Keratinocyte (primary cell): ENCODE data around the gene ALS2CL. TPM values are rescaled to one million over a fixed set of nuclear protein-coding genes. Genes with fewer than 3 reads are reported as not detected.

Experiments
- DNase-seq: peaks from one replicate; pipeline ENCODE4 v3.0.0-alpha.2; 2011; ENCODE audit warnings: low read depth, missing footprints, low spot score
- FAIRE-seq: peaks from 2 replicates; lab custom pipeline; 2011; peaks lifted over from hg19 to GRCh38; lab: Jason Lieb, UNC
- H2AFZ ChIP-seq: 2 replicates; pipeline ENCODE4 v1.6.0; 2012; ENCODE audit warnings: low read length, control low read depth, inconsistent platforms; ENCODE audit not compliant: control insufficient read depth
- H3K27ac ChIP-seq: 2 replicates; pipeline ENCODE4 v1.5.1; 2011; ENCODE audit warnings: low read length; ENCODE audit not compliant: control insufficient read depth, insufficient read depth
- H3K27me3 ChIP-seq: 3 replicates; pipeline ENCODE4 v1.6.0; 2011; ENCODE audit warnings: low read length; ENCODE audit not compliant: control insufficient read depth, insufficient read depth; ENCODE audit errors: extremely low read depth
- H3K36me3 ChIP-seq, 2 experiments: 2 replicates in 1 of 2; 3 replicates in 1 of 2; pipeline ENCODE4 v1.5.1; 2011; ENCODE audit warnings: low read length in 2 of 2, mild to moderate bottlenecking in 1 of 2; ENCODE audit not compliant: control insufficient read depth in 2 of 2, insufficient read depth in 2 of 2; ENCODE audit errors: extremely low read depth in 1 of 2
- H3K4me1 ChIP-seq: 3 replicates; pipeline ENCODE4 v1.5.1; 2011; ENCODE audit warnings: low read length; ENCODE audit not compliant: control insufficient read depth, insufficient read depth; ENCODE audit errors: extremely low read depth
- H3K4me2 ChIP-seq: 3 replicates; pipeline ENCODE4 v1.6.0; 2011; ENCODE audit warnings: low read depth, low read length; ENCODE audit not compliant: control insufficient read depth, insufficient read depth; ENCODE audit errors: extremely low read depth
- H3K4me3 ChIP-seq, 3 experiments: fragments of 200-600 bp in 1 of 3; sonication (generic) in 1 of 3; 2 replicates in 2 of 3; 3 replicates in 1 of 3; pipeline ENCODE4 v1.5.1; 2011 to 2016; ENCODE audit warnings: low read length in 3 of 3, mild to moderate bottlenecking in 3 of 3, control low read depth in 2 of 3, inconsistent platforms in 1 of 3, low read depth in 1 of 3, mixed read lengths in 1 of 3, mixed run types in 1 of 3, moderate library complexity in 1 of 3; ENCODE audit not compliant: control insufficient read depth in 2 of 3, insufficient read depth in 2 of 3; ENCODE audit errors: extremely low read depth in 1 of 3
- H3K79me2 ChIP-seq: 2 replicates; pipeline ENCODE4 v1.6.0; 2012; ENCODE audit warnings: low read length; ENCODE audit not compliant: control insufficient read depth, insufficient read depth
- H3K9ac ChIP-seq: 3 replicates; pipeline ENCODE4 v1.6.0; 2011; ENCODE audit warnings: low read length; ENCODE audit not compliant: control insufficient read depth, insufficient read depth; ENCODE audit errors: extremely low read depth
- H3K9me1 ChIP-seq: 3 replicates; pipeline ENCODE4 v1.6.0; 2011; ENCODE audit warnings: low read length; ENCODE audit not compliant: control insufficient read depth, insufficient read depth; ENCODE audit errors: extremely low read depth
- H3K9me3 ChIP-seq: 2 replicates; pipeline ENCODE4 v1.5.1; 2012; ENCODE audit warnings: low read depth, low read length; ENCODE audit not compliant: control insufficient read depth
- H4K20me1 ChIP-seq: 3 replicates; pipeline ENCODE4 v1.6.0; 2011; ENCODE audit warnings: low read length; ENCODE audit not compliant: control insufficient read depth, insufficient read depth; ENCODE audit errors: extremely low read depth
- EZH2 ChIP-seq: IDR thresholded peaks from one replicate; pipeline ENCODE4 v1.6.1; 2012; ENCODE audit warnings: inconsistent platforms, mild to moderate bottlenecking, low read length, moderate library complexity
- dilution Hi-C: fragments of 300-500 bp; cut with MboI; formaldehyde crosslinking; loops from one replicate; pipeline ENCODE4 v1.7.0; 2020; ENCODE audit warnings: low sequenced_read_pairs; ENCODE audit not compliant: extremely low pct_ligation_motif_present
- polyA plus RNA-seq, 5 experiments: library from polyadenylated mRNA; depleted of rRNA in 3 of 5; stranded (reverse) in 3 of 5; stranded (forward) in 1 of 5; unstranded in 1 of 5; fragments of >200 nt; gene quantifications; 1 replicate in 1 of 5; 2 replicates in 3 of 5; 3 replicates in 1 of 5; pipeline versions ENCODE4 v1.2.1 to v1.2.3, GENCODE V29; 2011 to 2012; ENCODE audit warnings: missing spikeins in 2 of 5, low read depth in 1 of 5, low replicate concordance in 1 of 5
- TF ChIP-seq, protein P1 (sequence below), 3 experiments: IDR thresholded peaks in 1 of 3; conservative IDR thresholded peaks in 1 of 3; optimal IDR thresholded peaks in 1 of 3; 2 replicates in 2 of 3; 3 replicates in 1 of 3; pipeline versions ENCODE3 to v1.5.1; 2011; ENCODE audit warnings: low read length in 3 of 3, mild to moderate bottlenecking in 3 of 3, moderate library complexity in 2 of 3, control low read depth in 1 of 3, inconsistent platforms in 1 of 3; ENCODE audit not compliant: insufficient read depth in 2 of 3; ENCODE audit errors: extremely low read depth in 1 of 3

Gene ALS2CL
- polyA plus RNA-seq, 1 donor (not counting 4 experiments of a cell fraction or from before 2014, with no cell fraction given) = 40.9 TPM

DNA sequence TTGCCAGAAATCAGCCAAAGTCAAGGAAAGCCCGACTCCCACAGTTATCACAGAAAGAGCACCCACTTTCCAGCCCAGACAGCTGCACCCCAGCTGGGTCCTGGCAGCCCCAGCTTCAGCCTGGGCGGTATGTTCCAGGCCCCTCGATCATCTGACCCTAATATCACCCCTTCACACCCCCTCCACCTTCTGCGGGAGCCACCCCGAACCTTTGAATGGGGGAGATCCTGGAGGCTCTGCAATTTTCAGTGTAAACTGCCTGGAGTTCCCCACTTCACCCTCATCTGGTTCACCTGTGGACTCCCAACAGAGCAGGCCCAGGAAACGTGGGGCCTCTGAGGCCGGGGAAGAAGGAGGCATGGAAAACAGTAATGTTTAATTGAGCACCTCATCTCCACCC is 18.3 kb upstream of the ALS2CL start:
- Histone ChIP-seq H3K27me3 (no peaks in the 10 kb centered on the region), H4K20me1 (no peaks in the 10 kb centered on the region)

DNA sequence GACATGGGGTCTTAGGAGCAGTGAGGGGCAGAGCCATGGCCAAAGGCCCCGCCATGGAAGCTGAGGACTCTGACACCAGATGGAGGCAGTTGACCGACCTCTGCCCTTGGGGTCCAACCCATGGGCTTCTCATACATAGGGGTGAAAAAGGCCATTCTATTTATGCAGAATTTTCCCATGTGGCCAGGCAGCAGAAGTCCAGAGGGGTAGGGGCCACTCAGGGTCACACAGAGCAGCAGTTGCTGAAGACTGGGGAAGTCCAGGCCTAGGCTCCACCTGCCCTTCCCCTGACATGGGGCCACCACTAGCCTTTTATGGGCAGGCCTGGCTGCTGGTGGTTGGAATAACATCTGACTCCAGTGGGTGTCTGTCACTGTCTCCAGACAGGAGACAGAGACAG is 17.8 kb upstream of the ALS2CL start:
- no peak overlapping the region for H3K4me2 ChIP-seq
- TF ChIP-seq EZH2 = no peak
- TF ChIP-seq, protein P1, sequence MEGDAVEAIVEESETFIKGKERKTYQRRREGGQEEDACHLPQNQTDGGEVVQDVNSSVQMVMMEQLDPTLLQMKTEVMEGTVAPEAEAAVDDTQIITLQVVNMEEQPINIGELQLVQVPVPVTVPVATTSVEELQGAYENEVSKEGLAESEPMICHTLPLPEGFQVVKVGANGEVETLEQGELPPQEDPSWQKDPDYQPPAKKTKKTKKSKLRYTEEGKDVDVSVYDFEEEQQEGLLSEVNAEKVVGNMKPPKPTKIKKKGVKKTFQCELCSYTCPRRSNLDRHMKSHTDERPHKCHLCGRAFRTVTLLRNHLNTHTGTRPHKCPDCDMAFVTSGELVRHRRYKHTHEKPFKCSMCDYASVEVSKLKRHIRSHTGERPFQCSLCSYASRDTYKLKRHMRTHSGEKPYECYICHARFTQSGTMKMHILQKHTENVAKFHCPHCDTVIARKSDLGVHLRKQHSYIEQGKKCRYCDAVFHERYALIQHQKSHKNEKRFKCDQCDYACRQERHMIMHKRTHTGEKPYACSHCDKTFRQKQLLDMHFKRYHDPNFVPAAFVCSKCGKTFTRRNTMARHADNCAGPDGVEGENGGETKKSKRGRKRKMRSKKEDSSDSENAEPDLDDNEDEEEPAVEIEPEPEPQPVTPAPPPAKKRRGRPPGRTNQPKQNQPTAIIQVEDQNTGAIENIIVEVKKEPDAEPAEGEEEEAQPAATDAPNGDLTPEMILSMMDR (optimal IDR thresholded peaks at IDR 0.05 in 1 of 3, IDR thresholded peaks at IDR 0.05 in 1 of 3, conservative IDR thresholded peaks at IDR 0.05 in 1 of 3; ENCODE audit: extremely low read depth in 1 of 3, insufficient read depth in 2 of 3, low read length in 3 of 3) = no peak
- H4K20me1 ChIP-seq = no peaks in the 10 kb centered on the region
- no peak overlapping the region for H3K27ac ChIP-seq
- H3K9ac ChIP-seq = no peak overlapping the region
- H3K9me1 ChIP-seq = no peaks in the 10 kb centered on the region
- H3K27me3 ChIP-seq = no peaks in the 10 kb centered on the region
- no peaks in the 10 kb centered on the region for H3K79me2 ChIP-seq
- H3K4me1 ChIP-seq = peaks cover 10% of the 10 kb centered on the region
- no peaks in the 10 kb centered on the region for H3K36me3 ChIP-seq
- no peak for DNase-seq
- no peak overlapping the region for H3K4me3 ChIP-seq
- dilution Hi-C loops = no loop called here
- H3K9me3 ChIP-seq = no peaks in the 10 kb centered on the region
- no peak overlapping the region for H2AFZ ChIP-seq
- no peak for FAIRE-seq

More for the DNA sequence above, 18.3 kb upstream of the ALS2CL start:
- dilution Hi-C loops = no loop called here
- H3K9me1 ChIP-seq = no peaks in the 10 kb centered on the region
- no peak overlapping the region for H2AFZ ChIP-seq
- no peak overlapping the region for H3K4me2 ChIP-seq
- no peaks in the 10 kb centered on the region for H3K36me3 ChIP-seq
- no peak for DNase-seq
- H3K79me2 ChIP-seq = no peaks in the 10 kb centered on the region
- no peak for TF ChIP-seq EZH2
- TF ChIP-seq, protein P1 (optimal IDR thresholded peaks at IDR 0.05 in 1 of 3, IDR thresholded peaks at IDR 0.05 in 1 of 3, conservative IDR thresholded peaks at IDR 0.05 in 1 of 3; ENCODE audit: extremely low read depth in 1 of 3, insufficient read depth in 2 of 3, low read length in 3 of 3) = no peak
- H3K4me3 ChIP-seq = no peak overlapping the region
- no peaks in the 10 kb centered on the region for H3K9me3 ChIP-seq
- no peak for FAIRE-seq
- no peak overlapping the region for H3K27ac ChIP-seq
- no peak overlapping the region for H3K9ac ChIP-seq
- H3K4me1 ChIP-seq = peaks cover 10% of the 10 kb centered on the region
